DMS53 (cell line): ENCODE data around the gene LPP.

Experiments used
- DNase-seq: peaks from one replicate; lab custom pipeline; 2025; lab: John Stamatoyannopoulos, UW

The LPP gene

DNA sequence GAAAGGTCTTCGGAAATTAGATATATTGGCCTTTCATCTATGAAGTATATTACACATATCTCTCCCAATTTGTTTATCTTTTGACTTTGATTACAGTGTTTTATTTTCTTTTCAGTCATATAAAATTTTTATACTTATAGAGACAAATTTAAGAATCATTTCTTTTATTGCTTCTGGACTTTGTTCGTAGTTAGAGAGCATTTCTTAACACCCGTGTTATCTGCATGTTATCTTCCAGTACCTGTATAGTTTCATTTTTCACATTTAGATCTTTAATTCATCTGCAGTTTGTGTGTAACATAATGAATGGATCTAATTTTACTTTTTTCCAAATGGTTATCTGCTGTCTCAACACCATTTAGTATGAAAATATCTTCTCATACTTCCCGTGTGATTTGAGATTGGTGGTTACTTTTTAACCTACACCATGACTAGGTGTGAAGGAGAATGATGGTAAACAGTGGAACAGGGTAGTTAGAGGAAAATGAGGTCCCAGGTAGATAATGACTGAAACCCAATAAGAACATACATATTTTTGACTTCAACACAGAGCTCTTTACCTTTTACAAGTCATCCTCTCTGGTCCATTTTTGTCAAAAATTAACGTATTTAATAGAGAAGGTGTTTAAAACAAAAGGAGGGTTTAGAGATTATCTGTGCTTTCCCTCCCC is 99.3 kb downstream of the LPP start:
- DNase-seq, result no peak

DNA sequence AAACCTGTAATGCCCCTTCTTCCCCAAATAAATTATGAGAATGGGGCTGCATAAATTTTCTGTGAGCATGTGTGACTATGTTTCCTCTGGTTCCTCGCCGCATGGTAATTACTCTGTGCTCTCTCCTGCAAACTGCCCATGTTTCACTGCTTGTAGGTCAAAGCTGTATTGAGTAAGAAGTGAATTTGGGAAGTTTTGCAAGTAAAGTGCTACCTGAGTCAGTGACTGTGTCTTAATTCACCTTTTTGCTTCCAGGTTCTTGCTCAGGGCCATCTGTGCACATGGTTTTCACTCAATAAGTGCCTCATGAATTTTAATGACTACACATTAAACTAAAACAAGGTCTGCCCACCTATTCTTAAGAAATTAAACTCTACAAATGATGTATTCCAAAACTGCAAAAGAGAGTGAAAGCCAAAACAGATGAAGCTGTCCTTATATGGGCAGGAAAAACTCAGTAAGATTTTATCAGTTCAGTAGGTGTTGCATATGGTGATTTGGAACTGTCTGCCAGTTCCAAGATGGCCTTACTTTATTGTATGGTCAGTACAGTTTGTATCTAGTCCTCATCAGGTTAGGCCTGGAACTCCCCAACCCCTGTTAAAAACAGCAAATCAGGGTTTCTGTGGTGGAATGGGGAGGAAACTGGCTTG is 100.0 kb downstream of the LPP start:
- no peak for DNase-seq

DNA sequence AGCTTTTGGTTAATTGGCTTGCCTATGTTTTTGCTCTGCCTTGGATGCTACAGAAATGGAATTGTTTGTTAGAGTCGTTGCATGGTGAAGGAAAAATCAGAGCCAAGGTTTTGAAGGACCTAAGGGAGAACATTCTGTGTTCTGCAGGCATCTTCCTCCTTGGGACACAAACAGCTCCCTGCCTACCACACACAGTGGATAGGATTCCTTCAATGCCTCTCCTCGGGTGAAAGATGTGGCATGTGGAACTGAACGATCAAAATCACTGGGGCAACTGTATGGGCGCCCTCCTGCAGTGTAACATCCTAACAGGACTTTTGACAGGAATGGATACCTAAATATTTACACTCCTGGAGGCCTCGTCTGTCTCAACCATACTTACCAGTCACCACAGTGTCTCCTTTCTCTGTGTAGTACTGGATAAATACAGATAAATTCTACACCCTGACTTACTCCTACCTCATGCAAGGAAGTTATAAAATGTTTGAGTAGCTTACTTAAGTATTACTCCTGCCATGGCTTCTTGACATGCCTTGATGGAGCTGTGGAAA is 100.6 kb downstream of the LPP start:
- DNase-seq, result no peak

DNA sequence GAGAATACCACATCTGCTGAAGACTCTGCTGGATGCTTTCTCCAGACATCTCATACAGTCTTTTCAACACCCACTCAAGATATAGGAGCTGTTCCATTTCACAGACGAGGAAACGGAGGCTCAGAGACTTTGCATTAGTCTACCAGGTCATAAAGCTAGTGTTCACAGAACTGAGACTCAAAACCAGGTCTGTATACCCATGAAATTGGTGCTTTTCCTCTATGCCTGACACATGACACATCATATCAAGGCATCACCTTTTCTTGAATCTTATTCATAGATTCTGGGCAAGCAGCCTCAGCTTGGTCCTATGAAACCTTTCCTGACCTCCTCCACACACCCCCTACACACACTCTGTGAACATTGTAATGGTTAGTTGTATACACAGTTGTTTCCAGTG is 101.2 kb downstream of the LPP start:
- DNase-seq, result no peak

DNA sequence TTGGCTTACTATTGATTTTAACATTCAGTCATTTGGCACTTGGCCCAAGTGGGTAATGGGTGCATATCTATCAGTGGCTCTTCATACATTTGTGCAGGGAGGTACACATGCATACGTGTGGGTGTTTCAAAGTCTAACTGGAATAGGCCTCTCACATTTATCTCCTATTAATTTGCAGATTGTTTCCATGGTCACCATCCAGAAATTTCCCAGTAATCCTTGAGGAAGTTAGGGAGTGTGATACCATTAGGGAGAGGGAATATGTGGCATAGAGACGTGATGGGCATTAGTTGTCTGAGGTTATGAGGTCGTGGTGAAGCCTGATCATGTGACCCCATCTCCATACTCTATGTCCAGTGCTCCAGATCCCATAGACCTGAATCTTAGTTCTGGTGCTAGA is 102.8 kb downstream of the LPP start:
- no peak for DNase-seq

DNA sequence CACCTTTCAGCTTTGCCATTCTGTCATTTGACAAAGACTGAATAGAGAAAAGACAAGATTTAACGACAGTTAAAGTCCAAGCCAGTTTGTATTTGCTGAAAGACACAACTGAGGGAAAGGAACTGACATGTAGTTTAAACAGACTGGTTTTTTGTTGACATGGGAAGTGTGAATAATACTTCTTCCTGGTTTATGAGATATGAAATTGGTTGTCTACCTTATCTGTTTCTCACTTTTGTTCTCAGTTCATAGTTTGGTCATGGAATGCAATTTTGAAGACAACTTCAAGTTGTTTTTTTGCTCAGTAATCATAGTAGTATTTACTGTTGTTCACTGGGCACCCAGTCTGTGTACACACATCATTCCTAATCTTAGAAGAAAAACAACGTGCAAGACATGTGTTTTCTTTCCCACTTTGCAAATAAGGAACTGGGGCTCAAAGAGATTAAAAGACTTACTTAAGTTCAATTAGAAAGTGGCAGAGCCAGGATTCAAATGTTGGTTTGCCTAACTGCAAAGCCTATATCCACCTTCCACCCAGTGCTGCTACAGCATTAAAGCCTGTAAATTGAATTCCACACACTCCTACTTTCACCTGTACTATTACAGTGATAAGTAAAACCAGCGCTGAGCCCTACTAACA is 103.5 kb downstream of the LPP start:
- DNase-seq, result no peak

DNA sequence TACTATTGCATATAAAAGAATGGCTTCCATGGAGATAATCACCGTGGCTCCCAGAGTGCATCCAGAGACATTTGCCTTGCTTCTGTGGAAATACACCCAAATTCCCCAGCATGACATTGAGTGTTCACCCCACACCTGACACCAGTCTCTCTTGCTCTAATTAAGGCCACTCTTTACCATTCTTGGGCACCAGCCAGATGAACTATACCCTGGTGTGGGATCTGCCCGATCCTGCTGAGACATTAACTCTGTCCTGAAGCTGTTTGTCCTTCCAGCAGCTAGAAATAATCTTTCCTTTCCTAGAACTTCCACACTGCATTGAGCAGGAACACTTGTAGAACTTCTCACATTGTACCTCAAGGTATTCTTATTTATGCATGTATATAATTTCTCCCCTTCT is 105.2 kb downstream of the LPP start:
- DNase-seq, result no peak

DNA sequence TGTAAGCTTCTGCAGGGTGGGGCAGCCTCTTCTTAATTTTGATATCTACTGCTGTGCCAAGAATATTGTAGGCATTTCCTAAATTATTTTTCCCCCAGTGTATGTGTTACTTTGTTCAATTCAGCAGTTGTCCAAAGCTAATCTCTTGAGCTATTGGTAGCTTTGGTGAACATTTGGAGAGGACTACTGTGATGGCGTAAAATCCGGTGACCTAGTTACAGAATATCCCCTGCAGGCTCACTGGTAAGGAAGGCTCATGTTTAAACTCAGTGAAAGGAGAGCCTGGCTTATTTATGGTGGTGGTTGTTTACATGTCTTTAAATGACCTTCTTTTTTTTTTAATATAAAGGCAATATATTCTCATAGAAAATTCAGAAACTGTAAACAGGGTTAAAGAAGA is 105.6 kb downstream of the LPP start:
- no peak for DNase-seq

DNA sequence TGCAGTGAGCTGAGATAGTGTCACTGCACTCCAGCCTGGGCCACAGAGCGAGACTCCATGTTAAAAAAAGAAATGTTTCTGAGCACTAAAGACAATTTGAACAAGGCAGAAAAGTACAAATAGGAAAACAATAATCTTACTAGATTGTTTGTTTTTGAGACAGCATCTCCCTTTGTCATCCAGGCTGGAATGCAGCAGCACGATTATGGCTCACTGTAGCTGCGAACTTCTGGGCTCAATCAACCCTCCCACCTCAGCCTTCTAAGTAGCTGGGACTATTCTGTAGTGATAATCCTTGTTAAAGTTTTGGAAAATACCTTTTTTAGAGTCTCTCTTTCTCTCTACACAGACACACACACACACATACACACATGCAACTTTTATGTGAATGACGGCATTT is 107.1 kb downstream of the LPP start:
- no peak for DNase-seq

DNA sequence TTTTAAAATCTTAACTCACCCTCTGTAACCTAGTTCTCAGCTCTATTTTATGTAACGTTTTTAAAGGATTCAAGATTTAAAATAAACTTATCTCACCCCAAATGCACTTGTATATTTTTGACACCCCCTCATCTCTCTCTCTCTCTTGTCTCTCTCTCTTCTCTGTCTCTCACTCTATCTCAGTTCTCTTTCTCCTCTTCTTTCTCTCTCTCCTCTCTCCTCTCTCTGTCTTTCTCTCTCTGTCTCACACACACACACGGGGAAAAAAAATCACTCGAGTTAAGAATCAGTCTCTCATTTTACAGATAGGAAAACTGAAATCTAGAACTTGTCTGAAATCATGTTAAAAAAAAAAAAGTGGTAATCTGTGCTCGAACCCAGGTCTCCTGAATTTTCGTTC is 108.5 kb downstream of the LPP start:
- DNase-seq, result no peak

DNA sequence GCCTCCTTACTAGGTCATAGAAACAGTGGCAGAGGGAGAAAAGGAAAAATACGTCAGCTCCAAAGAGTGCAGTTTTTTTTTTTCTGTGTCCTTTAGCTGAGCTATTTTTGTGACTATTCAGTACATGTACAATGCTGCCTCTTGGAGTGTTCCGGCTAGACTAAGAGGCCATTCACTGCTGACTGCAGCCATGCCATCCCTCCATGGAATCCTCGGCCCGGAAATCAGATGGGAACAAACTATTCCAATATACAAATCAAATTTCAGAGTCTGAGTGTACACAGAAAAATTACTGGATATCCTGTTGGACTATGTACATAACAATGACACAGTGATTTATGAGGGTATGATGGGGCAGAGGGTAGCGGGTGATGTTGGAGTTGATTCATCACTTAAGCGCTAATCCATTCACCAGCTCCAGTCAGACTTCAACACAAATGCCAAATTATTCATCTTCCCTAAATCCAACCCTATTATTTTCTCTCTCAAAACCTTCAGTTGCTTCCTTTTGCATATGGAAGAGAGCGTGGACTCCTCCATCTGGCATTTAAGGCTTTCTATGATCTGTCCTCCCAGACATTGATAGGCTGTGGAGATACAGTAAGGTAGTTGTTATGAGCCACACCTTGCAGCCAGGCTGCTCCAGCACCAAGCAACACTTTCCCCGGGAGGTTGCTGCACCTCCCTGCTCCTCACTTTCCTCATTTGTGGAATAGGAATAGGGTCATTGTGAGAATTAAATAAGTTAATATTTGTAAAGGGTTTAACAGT is 109.1 kb downstream of the LPP start:
- peak; percentile 60 for DNase-seq

DNA sequence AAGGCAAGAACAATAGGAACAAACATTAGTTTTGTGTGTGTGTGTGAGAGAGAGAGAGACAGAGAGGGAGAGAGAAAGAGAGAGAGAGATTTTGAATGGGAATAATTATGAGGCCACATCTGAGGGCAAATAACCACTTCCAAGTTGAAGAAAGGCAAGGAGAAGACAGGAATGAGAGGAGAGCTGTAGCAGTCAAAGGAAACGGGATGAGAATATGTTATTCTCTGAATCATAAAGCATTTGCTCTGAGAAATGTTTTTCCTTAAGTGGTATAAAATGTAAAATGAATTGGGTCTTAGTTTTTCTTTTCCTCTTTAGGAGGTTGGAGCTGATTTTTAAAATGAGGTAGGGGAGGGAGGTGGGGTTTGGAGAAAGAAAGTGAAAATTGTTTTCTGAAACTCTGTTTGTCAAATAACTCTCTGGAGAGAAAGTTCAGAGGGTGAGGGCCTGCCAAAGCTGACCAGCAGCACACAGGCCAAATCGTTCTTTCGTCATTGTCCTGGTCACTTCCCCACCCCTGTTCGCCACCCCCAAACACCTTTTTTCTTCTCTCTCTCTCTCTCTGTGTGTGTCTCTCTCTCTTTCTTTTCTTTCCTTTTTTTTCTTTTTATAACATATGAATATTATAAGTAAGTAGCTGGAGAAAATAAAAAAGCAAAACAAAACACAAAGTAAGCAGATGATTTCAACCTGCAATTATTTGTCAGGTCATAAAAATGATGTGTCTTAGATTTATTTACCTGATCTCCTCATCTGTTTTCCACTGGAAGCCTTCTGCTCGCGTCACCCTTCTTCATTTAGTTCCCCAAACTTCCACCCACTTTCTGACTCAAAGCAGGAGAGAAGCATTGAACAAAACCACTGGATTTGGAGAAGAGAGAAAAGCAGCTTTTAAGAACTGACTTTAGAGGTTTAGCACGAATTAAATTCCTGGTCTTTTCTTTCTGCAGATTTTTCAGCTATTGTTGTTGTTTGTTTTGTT is 110.6 kb downstream of the LPP start:
- DNase-seq, result no peak

DNA sequence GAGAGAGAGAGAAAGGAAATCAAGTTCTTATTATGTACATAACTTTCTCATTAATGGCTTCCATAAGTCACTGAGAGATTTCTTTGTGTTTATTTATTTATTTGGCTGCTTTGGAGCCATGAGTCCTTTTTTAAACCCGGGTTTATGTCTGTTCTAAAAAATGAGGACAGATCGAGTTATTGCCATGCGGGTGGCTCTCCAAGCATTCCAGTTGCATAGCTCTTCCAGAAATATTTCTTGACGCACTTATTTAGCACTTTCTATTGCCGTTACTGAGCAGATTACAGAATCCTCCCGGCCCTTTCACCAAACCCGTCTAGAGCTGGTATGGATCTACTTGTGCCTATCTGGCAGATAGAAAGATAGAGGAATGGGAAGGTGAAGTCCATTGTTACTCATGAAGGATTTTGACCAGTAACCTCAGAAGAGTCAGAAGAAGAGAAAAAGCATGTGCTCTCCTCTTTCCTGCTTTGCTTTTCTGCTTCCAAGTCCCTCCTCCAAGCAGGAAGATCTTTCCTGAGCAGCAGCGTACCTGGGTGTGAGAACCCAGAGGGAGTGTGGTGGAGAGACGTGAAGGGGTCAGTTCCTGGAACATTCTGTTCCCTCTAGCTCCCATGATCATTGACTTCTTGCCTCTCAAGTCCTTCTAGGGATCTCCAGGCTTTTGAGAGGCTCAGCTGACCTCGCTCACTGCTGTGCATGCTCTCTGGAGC is 112.8 kb downstream of the LPP start:
- no peak for DNase-seq

DNA sequence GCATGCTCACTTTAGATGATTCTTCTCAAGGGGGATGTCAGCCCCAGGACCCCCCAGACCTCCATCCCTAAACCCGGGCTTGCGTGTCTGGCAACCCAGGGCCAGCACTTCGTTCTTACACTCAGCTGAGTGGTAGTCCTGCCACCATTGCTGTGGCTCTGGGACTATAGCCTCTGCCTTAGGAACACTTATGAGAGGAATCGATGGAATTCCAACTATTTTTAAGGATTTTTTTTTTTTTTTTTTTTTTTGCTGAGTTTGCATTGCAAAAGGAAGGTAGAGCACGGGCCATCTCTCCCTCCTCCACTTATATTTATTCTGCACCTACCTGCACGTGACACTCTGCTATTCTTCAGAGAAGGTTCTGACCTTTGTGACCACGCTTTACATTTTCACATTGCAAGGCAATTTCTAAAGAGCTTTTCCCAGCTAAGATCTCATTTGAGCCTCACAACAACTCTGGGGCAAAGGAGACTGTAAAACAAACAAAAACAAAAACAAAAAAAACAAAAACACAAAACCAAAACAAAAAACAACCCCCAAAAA is 113.9 kb downstream of the LPP start:
- DNase-seq, result no peak

DNA sequence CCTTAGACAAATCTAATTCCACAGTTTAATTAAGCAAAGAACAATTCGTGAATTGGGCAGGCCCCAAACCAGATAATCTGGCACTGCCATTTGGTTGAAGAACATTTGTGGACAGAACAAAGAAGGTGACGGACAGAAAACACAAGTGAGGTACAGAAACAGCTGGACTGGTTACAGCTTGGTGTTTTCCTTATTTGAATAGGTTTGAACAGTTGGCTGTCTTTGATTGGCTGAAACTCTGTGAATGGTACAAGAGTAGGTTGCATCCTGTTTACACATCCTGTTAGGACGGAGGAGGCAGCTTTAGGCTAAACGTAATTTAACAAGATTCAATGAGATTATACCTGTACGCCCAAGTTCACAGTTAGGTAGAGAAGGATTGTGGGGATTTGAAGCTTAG is 114.4 kb downstream of the LPP start:
- DNase-seq, result no peak

DNA sequence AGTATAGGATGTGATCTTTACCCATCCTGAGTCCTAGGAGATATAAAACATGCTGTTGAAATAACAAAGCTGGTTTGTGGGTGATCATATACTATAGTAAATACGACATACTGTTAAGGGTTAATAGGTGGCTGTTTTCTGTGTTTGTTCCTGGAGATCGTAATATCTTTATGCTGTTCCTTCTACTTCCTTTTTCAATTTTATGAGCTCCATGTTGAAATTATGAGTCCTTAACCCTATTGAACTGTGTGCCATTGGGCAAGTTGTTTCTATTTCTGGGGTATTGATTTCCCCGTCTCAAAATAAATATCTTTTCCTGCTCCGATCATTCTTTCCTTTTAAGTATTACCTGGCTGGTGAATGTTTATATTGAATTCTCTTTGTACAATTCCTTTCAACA is 115.1 kb downstream of the LPP start:
- no peak for DNase-seq

DNA sequence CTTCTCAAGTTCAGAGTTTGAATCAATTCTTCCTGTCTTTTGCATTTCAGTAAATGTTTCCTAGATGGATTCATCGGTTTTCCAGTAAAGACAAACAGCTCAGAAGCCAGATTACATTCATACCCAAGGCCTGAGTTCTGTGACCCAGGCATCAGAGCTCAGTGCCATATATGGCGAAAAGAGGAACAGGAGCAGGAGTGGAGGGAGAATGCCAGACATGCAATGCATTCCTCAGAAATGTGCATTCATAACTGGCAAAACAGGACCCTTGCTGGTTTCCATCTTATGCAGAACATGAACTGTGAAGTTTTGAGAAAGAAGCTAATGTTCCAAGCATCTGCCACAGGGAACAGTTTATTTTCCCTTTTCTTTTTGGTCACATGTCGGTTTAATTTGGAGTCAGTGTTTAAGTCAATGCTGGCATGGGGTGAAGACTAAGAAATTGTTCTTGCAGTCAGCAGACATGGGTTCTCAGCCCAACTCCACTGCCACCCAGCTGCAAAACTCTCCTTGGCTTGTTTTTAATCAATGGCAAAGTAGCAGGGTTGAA is 116.5 kb downstream of the LPP start:
- DNase-seq, result no peak

DNA sequence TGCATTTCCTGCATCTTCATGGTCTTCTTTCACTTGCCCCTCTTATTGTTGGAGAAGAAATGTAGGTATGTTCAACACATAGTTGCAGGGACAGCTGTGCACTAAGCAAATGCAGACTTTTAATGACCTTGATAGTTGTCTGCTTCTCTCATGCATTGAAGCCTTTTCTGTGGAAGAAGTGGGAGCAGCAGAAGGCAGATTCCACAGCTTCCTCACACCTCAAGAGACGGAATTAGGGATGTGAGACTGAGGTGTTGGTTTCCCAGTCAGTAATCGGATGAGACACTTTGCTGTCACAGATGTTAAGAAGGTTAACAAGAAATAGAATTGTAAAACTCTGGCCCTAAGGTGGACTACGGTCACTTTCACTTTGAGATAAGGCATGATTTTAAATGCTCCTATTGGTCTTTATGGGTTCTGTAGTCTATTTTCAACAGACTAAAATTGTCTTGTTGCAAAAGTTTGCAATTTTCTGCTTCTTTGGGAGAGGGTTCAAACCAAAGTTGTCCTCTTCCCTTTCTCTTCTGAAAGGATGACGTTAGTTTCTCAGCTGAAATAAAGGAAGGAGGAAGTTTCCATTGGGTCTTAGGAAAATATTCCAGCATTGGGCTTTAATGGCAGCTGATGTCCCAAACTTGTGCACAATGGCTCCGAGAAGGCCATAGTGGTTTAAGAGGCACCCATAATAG is 117.4 kb downstream of the LPP start:
- no peak for DNase-seq
